Stimulated activated CD4-positive, alpha-beta T cell treated with anti-CD3 and anti-CD28 coated beads, Interleukin-4, amount 100 ng/mL, for 4 hours (primary cell): ENCODE measurements around the gene DHRS4.
"Not testable (repeated sequence)": the region's sequence is repeated elsewhere in the genome, so short reads cannot be mapped to it uniquely, and the experiment has no call there.

ENCODE experiments used
- DNase-seq, 2 experiments: peaks; one replicate each; pipeline ENCODE4 v3.0.0-alpha.2; 2020

Gene DHRS4

DNA sequence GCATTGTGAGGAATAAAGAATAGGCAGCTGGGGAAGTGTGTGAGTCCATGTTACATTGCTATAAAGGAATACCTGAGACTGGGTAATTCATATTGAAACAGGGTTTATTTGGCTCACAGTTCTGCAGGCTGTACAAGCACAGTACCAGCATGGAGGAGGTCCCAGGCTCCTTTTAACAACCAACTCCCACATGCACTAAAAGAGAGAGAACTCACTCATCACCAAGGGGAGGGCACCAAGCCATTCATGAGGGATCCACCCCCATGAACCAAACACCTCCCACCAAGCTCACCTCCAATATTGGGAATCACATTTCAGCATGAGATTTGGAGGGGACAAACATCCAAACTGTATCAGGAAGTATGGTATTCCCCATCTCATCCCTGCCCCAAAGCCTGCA, 11.9 kb upstream of the DHRS4 start:
- no peak for DNase-seq

GRCh38 chr14:23942587-23942986, 11.0 kb upstream of the DHRS4 start:
- DNase-seq: no peak

DNA sequence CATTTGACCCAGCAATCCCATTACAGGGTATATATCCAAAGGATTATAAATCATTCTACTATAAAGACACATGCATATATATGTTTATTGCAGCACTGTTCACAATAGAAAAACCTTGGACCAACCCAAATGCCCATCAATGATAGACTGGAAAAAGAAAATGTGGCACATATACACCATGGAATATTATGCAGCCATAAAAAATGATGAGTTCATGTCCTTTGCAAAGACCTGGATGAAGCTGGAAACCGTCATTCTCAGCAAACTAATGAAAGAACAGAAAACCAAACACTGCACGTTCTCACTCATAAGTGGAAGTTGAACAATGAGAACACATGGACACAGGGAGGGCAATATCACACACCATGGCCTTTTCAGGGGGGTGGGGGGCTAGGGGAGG, 4.5 kb upstream of the DHRS4 start:
- DNase-seq: not testable (repeated sequence)

DNA sequence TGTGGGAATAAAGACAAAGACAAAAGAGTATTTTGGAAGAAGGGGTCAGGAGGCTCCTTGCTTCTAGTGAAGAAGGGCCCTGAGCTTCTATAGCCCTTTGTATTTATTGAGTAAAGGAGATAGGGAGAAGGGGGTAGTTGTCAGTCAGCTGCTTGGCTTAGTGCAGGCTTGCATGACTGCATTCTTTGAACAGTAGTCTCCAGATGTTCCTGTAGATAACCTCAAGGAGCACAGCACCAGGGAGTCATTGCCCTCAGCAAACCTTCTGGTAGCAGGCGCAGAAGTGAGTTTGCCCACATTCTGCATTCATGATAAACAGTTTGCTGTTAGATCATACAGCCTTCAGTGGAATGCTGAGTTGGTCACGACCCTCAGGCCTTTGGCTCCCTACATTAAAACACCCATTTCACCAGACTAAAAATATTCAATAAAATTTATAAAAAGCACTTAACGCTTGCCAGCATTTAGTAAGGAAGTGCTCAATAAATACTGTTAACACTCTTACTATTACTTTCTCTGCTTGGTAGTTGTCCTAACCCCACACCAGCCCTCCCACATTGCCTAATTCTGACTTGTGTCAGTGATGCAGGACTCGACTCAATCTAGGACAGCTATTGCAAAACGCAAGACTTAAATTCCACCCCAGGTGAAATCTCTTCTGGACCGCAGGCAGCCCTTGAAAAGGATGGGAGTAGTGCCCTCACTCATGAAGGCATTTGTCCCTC, 3.0 kb upstream of the DHRS4 start:
- DNase-seq: no peak

GRCh38 chr14:23951136-23951466, 2.5 kb upstream of the DHRS4 start:
- DNase-seq: not testable (repeated sequence)

- no peak for DNase-seq
Observed at GRCh38 chr14:23951590-23952201, 1.9 kb upstream of the DHRS4 start.

DNA sequence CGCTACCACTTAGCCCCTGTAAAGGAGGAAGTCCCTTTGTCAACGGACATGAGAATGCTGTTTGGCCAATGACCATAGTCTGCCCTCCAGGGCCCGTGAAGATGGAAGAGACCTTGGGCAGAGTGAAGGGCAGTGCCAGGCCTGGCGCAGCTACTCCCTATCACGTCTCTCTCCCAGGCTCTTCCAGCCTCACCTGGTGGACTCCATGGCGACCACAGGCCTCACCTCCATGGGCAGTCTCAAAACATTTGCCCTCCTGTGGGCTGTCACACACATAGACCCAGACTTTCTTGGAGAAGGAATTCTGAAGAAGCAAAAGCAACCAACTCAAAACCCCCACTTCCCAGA, 480 bp upstream of the DHRS4 start:
- not testable (repeated sequence) for DNase-seq

GRCh38 chr14:23954279-23954614, 677 bp downstream of the DHRS4 start:
- DNase-seq: not testable (repeated sequence)

- not testable (repeated sequence) for DNase-seq
Observed at GRCh38 chr14:23954965-23955364, 1.4 kb downstream of the DHRS4 start.

DNA sequence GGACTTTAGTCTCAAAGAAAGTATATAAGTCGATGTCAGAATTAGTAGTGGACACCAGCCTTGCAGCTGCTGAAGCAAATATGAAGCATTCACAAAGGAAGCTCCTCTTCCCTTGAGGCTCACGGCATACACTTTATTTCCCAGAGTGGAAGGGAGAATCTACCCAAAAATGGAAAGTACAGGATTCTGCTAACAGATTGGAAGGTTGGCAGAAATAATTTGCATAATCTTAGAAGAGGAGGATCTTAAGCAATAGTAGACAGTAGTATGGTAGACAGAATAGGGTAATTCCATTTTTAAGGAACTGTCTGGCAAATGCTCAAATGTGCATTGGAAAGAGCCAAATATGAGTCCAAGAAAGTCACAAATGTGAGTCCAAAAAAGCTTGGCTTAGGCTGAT, 2.2 kb downstream of the DHRS4 start:
- DNase-seq: not testable (repeated sequence)

DNA sequence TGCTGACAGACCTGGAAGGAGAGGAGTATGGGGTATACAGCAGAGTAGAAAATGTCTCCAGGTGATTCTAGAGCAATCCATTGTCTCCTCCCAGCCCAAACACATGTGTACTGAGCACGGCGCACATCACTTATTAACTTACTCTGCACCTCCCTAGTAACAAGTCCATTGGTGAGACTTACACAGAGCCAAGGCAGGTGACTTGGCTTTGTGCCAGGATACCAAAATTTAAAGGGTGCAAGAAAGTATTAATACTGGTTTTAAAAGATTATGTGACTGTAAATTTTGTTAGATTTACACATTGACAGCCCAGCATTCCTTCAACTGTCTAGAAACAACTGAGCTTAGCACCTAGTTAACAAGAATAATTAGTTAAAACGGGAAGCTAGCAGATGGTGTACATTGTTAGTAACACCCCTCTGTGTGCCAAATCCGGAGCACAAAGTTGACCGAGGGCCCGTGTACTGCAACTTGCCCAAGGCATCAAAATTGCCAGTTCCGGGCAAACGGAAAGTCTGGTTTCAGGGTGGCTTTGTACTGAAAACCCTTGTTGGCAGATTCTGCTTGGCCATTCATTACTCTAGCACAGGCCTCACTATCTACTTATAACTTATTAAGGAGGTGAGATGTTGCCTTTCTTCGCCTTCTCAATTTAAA, 4.5 kb downstream of the DHRS4 start:
- DNase-seq: not testable (repeated sequence)

- not testable (repeated sequence) for DNase-seq
Observed at GRCh38 chr14:23960899-23961298, 7.3 kb downstream of the DHRS4 start.

GRCh38 chr14:23961704-23962103, 8.1 kb downstream of the DHRS4 start:
- not testable (repeated sequence) for DNase-seq

GRCh38 chr14:23969130-23969480, 15.5 kb downstream of the DHRS4 start:
- not testable (repeated sequence) for DNase-seq

- DNase-seq: peak; percentile 52 to 64
Observed at GRCh38 chr14:23969481-23970282, 16.1 kb downstream of the DHRS4 start.

DNA sequence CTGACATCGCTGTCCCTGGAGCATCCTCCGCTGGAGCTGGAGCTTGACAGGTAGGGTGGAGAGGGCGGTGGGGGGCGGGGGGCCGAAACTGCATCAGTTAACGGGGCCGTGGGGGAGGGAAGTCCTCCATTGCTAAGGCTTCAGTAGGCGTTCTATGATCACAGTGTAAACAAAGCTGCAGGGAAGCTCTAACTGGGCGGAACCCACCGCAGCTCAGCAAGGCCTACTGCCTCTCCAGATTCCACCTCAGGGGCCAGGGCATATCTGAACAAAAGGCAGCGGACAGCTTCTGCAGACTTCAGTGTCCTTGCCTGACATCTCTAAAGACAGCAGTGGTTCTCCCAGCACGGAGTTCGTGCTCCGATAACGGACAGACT, 16.7 kb downstream of the DHRS4 start:
- not testable (repeated sequence) for DNase-seq

GRCh38 chr14:23973178-23973577, 19.6 kb downstream of the DHRS4 start:
- DNase-seq: not testable (repeated sequence)

DNA sequence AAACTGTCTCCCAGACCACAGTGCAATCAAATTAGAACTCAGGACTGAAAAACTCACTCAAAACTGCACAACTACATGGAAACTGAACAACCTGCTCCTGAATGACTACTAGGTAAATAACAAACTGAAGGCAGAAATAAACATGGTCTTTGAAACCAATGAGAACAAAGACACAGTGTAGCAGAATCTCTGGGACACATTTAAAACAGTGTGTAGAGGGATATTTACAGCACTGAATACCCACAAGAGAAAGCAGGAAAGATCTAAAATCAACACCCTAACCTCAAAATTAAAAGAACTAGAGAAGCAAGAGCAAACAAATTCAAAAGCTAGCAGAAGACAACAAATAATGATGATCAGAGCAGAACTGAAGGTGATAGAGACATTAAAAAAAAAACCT, 20.5 kb downstream of the DHRS4 start:
- not testable (repeated sequence) for DNase-seq

DNA sequence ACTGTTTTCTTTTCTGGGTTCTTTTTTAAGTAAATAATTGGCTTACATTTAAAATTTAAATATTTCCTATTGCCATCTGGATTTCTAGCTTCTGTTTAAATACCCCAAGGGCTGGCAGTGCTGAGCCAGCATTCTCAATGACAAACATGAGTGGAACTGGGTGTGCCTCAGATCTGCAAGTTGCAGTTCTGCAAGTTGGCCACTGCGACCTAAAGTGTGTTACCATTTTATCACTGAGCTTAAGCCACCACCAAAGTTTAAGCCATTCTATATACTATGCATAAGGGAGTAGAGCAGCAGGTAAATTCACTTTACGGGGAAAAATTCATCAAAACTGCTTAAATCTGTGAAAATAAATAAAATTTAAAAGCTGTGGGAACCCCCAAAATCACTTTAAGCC, 23.6 kb downstream of the DHRS4 start:
- DNase-seq: not testable (repeated sequence)

DNA sequence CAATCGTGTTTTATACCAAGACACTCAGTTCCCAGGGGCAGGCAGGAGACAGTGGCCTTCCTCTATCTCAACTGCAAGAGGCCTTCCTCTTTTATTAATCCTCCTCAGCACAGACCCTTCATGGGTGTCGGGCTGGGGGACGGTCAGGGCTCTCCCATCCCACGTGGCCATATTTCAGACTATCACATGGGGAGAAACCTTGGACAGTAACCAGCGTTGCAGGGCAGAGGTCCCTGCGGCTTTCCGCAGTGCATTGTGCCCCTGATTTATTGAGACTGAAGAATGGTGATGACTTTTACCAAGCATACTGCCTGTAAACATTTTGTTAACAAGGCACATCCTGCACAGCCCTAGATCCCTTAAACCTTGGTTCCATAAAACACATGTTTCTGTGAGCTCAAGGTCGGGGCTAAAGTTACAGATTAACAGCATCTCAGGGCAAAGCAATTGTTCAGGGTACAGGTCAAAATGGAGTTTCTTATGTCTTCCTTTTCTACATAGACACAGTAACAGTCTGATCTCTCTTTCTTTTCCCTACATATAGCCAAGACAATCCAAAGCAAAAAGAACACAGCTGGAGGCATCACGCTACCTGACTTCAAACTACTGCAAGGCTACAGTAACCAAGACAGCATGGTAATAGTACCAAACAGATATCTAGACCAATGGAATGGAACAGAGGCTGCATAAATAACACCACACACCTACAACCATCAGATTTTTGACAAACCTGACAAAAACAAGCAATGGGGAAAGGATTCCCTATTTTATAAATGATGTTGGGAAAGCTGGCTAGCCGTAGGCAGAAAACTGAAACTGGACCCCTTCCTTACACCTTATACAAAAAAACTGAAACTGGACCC, 28.6 kb downstream of the DHRS4 start:
- not testable (repeated sequence) for DNase-seq

DNA sequence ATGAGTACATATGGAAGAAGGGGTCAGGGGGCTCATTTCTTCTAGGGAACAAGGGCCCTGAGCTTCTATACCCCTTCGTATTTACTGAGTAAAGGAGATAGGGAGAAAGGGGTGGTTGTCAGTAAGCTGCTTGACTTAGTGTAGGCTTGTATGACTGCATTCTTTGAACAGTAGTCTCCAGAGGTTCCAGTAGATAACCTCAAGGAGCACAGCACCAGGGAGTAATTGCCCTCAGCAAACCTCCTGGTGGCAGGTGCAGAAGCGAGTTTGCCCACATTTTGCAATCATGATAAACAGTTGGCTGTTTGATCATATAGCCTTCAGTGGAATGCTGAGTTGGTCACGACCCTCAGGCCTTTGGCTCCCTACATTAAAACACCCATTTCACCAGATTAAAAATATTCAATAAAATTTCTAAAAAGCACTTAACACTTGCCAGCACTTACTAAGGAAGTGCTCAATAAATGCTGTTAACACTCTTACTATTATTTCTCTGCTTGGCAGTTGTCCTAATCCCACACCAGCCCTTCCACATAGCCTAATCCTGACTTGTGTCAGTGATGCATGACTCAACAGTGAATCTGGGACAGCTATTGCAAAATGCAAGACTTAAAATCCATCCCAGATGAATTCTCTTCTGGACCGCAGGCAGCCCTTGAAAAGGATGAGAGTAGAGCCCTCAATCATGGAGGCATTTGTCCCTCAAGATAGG, 31.5 kb downstream of the DHRS4 start:
- DNase-seq: no peak

DNA sequence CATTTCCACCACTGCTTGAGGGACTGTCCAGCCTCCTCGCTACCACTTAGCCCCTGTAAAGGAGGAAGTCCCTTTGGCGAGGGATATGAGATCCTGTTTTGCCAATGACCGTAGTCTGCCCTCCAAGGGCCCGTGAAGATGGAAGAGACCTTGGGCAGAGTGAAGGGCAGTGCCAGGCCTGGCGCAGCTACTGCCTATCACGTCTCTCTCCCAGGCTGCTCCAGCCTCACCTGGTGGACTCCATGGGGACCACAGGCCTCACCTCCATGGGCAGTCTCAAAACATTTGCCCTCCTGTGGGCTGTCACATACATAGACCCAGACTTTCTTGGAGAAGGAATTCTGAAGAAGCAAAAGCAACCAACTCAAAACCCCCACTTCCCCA, 34.6 kb downstream of the DHRS4 start:
- DNase-seq: not testable (repeated sequence)
